PFSK-1 (cell line): Measurements from ENCODE around the gene AP2B1.

Source experiments
- POLR2AphosphoS5 ChIP-seq: IDR thresholded peaks from 2 replicates; pipeline ENCODE4 v1.6.1; 2012; ENCODE audit warnings: low read depth, mild to moderate bottlenecking, control low read depth, low read length, moderate library complexity
- TAF1 ChIP-seq: IDR thresholded peaks from 2 replicates; pipeline ENCODE4 v1.6.1; 2012; ENCODE audit warnings: low read length, control low read depth, borderline replicate concordance; ENCODE audit not compliant: insufficient read depth
- TF ChIP-seq, protein P1 (sequence below), 2 experiments: IDR thresholded peaks; 2 replicates each; pipeline versions ENCODE4 v1.6.1 to v1.8.0; 2011 to 2012; ENCODE audit warnings: low read depth in 2 of 2, low read length in 2 of 2, control low read depth in 1 of 2, inconsistent platforms in 1 of 2, mild to moderate bottlenecking in 1 of 2, moderate library complexity in 1 of 2; ENCODE audit not compliant: insufficient read depth in 1 of 2

DNA sequence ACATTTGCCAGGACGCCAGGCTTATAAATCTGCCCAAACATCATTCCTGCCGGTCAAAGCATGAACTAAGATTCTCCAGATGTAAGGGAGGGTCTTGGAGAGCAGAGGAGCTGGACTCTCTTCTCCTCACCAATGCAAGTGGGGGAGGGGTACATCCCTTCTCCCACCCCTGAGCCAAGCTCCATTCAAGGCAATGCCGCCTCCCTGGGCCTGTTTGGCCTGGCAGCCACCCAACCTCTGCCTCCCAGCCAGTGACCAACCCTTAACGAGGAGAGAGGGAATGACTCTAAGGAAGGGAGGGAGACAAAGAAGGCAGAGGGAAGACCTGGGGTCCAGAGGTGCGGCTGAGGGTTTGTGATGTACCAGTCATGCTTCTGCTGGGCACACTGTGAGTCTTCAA, 187.4 kb downstream of the AP2B1 start:
- TF ChIP-seq TAF1: no peak; the same call in 1 of the 2 replicates
- TF ChIP-seq POLR2AphosphoS5: no peak
- TF ChIP-seq, protein P1, sequence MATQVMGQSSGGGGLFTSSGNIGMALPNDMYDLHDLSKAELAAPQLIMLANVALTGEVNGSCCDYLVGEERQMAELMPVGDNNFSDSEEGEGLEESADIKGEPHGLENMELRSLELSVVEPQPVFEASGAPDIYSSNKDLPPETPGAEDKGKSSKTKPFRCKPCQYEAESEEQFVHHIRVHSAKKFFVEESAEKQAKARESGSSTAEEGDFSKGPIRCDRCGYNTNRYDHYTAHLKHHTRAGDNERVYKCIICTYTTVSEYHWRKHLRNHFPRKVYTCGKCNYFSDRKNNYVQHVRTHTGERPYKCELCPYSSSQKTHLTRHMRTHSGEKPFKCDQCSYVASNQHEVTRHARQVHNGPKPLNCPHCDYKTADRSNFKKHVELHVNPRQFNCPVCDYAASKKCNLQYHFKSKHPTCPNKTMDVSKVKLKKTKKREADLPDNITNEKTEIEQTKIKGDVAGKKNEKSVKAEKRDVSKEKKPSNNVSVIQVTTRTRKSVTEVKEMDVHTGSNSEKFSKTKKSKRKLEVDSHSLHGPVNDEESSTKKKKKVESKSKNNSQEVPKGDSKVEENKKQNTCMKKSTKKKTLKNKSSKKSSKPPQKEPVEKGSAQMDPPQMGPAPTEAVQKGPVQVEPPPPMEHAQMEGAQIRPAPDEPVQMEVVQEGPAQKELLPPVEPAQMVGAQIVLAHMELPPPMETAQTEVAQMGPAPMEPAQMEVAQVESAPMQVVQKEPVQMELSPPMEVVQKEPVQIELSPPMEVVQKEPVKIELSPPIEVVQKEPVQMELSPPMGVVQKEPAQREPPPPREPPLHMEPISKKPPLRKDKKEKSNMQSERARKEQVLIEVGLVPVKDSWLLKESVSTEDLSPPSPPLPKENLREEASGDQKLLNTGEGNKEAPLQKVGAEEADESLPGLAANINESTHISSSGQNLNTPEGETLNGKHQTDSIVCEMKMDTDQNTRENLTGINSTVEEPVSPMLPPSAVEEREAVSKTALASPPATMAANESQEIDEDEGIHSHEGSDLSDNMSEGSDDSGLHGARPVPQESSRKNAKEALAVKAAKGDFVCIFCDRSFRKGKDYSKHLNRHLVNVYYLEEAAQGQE (IDR thresholded peaks at IDR 0.05; ENCODE audit: insufficient read depth in 1 of 2, low read depth in 2 of 2, low read length in 2 of 2): no peak
